RPMI8226 (cell line): ENCODE measurements around the gene ZNF736.
A peak's percentile ranks its signal among the peaks of the same experiment; 100 is the strongest.
"Not testable (repeated sequence)": the region's sequence is repeated elsewhere in the genome, so short reads cannot be mapped to it uniquely, and the experiment has no call there.

Source experiments
- DNase-seq: peaks from one replicate; pipeline ENCODE4 v3.0.0-alpha.2; 2015

Gene ZNF736

DNA sequence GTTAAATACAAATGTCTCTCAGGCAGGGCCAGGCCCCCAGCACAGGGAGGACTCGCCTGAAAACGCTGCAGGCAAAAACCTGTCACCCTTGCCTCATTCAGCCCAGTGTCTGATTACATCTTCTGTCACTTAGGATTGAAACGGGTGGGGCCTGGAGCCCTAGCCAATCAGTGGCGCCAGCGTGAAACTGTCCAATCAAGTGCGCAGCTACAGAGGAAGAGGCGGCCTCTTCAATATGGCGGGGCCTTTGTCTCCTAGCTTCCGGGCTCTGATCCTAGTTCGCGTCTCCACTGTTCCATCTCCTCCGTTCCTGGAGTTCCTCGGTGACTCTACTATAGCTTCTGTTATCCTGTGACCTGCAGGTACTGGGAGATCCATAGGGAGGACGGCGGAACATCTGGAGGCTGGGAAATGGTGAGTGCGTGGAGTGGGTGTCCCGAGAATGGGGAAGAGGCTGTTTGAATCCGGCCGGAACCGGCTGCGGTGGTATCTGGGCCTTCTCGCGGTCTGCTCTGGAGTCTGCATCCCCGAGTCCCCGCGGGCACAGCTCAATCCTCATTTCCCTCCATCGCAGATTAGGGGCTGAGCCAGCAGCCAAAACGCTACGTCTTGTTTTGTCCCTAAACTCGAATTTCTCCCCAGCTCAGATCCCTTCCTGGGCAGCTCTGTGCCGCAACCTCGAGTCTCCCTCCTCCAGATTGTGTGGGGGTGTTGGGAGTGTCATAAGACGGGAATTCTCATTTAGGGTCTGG is at the start of gene ZNF736:
Gene ZNF736, plus strand, starts transcription at position 222 of the 752 bp plus-strand sequence. Its CDS starts 190 bp downstream, at position 412.
- peak; percentile 96 for DNase-seq

DNA sequence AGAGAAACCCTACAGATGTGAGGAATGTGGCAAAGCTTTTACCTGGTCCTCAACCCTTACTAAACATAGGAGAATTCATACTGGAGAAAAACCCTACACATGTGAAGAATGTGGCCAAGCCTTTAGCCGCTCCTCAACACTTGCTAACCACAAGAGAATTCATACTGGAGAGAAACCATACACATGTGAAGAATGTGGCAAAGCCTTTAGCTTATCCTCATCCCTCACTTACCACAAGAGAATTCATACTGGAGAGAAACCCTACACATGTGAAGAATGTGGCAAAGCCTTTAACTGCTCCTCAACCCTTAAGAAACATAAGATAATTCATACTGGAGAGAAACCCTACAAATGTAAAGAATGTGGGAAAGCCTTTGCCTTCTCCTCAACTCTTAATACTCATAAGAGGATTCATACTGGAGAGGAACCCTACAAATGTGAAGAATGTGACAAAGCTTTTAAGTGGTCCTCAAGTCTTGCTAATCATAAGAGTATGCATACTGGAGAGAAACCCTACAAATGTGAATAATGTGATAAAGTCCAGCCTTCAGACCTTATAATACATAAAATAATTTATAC is 47.3 kb upstream of the ZNF736 start:
- no peak for DNase-seq

DNA sequence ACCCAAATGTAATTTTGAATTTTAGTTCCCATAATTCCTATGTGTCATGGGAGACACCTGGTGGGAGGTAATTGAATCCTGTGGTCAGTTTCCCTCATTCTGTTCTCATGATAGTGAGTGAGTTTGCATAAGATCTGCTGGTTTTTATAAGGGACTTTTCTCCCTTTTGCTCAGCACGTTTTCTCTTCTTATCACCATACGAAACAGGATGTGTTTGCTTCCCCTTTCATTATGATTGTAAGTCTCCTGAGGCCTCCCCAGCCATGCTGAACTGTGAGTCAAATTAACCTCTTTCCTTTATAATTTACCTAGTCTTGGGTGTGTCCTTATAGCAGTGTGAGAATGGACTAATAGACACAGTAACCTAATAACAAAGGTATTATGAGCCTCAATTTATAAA is 36.1 kb upstream of the ZNF736 start:
- DNase-seq = no peak

GRCh38 chr7:64294701-64295420 is 18.9 kb upstream of the ZNF736 start:
- no peak for DNase-seq

GRCh38 chr7:64297418-64297817 is 16.3 kb upstream of the ZNF736 start:
- not testable (repeated sequence) for DNase-seq

GRCh38 chr7:64300641-64301405 is 12.9 kb upstream of the ZNF736 start:
- DNase-seq = no peak

DNA sequence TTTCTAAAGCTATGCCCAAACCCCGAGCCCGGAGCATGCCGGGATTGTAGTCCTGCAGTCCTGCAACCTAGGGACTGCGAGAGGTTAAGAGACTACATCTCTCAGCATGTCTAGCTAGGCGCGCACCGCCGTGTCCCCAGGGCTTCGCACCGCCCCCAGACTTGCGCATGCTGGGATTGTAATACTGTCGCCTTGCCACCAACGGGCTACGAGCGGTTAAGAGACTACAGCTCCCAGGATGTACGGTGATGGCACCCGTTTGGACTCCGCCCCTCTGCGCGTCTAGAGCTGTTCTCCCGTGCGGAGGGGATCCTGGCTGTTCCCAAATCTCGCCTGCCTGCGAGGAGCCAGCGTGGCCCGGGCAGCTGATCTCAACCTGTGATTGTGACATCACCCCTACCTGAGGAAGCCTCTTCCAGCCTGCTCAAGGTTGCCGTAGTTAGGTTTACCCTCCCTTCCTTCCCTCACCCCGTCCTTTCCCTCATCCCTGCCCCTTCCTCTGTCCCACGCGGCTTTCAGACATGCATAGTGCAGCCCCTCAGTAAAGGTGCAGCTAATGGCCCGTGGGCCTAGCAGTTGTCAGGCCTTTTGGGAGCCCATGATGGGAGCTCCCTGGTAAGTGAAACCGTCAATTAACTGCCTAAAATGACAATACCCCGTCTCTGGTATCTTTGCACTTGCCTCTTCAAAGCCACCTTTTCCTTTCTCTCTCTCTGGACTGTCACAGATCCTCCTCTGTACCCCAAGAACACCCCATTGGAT is 6.3 kb upstream of the ZNF736 start:
- DNase-seq = peak; percentile 99

DNA sequence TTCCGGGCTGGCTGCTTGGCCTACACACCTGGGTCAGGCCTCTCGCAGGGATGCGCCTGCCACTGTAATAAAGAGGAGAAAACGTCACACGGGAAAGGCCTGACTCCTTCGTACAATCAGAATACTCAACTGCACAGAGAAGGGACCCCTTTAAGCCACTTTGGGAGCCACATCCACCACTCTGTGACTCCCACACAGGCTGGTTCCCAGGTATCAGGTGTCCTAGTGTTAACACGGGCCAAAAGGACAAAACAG is 5.8 kb upstream of the ZNF736 start:
- DNase-seq = peak; percentile 33

DNA sequence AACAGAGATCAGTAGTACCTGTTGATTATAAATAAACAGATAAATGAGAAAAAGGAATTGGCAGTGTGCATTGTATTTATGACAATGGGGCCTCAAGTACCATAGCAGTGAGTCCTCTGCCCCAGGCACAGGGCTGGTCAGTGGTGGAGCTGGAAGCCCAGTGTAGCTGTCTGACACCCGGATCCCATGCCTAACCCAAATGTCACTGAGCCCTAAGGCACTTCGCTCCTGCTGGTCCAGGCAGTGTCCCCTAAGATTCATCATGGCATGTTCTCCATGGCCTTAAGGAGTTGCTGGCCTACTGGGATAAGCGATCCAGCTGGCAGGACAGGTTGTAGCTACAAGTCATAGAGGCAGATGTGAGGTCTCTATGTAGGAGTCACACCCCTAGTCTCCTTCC is 3.3 kb upstream of the ZNF736 start:
- no peak for DNase-seq

DNA sequence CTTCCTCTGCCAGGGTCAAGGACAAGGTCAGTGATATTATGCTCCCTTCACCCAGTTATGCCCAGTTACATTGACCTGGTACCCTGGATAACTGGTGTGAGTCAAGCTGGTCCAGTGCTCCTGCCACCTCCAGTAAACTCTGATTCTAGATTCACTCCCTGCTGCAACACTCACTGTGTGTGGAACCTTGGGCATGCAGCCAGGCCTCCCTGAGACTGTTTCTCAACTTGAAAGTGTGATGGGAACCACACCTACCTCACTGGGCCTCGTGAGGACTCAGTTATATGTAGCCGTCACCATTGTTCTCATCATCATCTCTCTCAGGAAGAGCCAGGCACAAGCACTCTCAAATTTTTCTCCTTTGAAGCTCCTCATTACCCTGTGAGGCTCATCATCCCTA is 935 bp upstream of the ZNF736 start:
- no peak for DNase-seq

- DNase-seq = peak; percentile 8
Measured at GRCh38 chr7:64314566-64314965, 805 bp downstream of the ZNF736 start.

GRCh38 chr7:64316031-64316742 is 2.4 kb downstream of the ZNF736 start:
- peak; percentile 15 for DNase-seq

- peak; percentile 67 for DNase-seq
Measured at GRCh38 chr7:64320547-64321513, 7.1 kb downstream of the ZNF736 start.

GRCh38 chr7:64324166-64324565 is 10.4 kb downstream of the ZNF736 start:
- not testable (repeated sequence) for DNase-seq

DNA sequence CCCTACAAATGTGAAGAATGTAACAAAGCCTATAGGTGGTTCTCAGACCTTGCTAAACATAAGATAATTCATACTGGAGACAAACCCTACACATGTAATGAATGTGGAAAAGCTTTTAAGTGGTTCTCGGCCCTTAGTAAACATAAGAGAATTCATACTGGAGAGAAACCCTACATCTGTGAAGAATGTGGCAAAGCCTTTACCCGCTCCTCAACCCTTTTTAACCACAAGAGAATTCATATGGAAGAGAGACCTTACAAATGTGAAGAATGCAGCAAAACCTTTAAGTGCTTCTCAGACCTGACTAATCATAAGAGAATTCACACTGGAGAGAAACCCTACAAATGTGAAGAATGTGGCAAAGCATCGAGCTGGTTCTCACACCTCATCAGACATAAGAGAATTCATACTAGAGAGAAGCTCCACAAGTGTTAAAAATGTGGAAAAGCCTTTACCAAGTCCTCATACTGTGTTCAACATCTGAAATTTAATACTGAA is 35.0 kb downstream of the ZNF736 start:
- not testable (repeated sequence) for DNase-seq

GRCh38 chr7:64359543-64359942 is 45.8 kb downstream of the ZNF736 start:
- no peak for DNase-seq

GRCh38 chr7:64371116-64371515 is 57.4 kb downstream of the ZNF736 start:
- DNase-seq = no peak

DNA sequence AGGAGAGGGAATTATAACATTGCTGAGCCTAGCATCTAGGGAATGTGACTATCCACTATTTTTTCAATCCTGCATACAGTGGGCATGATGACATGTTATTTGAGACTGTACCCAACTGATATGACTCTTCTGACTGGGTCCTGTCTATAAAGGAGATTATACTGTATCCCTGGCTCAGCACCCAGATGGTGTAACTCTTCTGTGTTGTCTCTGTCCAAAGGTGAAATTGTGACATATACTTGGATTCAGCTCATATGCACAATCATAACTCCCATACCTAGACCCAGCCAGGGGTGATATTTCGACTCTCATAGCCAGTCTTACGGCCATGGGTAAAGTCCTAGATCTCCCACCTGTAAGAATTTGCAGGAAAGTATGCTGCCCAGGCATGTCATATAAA is 59.3 kb downstream of the ZNF736 start:
- no peak for DNase-seq

DNA sequence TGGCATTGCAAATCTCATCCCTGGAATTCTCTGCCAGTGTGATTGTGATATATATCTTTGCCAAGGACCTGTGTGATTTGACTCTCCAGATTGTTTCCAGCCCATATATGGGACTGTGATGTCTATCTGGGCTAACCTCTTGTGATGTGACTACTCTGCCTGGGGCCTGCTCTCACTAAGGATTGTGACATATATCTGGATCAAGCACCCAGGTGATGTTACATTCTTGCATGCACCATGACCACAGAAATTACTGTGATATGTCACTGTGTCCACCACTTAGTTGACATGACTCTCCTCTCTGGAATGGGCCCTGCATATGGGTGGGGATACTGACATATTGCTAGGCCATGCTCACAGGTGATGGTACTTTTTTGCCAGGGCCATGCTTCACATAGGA is 86.6 kb downstream of the ZNF736 start:
- no peak for DNase-seq
